Endodermal cell (in vitro differentiated cells): ENCODE measurements around the gene CLTCL1. TPM values are rescaled to one million over a fixed set of nuclear protein-coding genes. Genes with fewer than 3 reads are reported as not detected.

ENCODE experiments used
- DNase-seq: peaks from one replicate; pipeline ENCODE4 v3.0.0-alpha.2; 2017
- H3K27ac ChIP-seq: 2 replicates; pipeline ENCODE4 v1.5.1; 2013; ENCODE audit warnings: mild to moderate bottlenecking, low read depth, low read length, moderate library complexity
- H3K27me3 ChIP-seq: 2 replicates; pipeline ENCODE4 v1.6.1; 2013; ENCODE audit warnings: mild to moderate bottlenecking, low read length, moderate library complexity; ENCODE audit not compliant: insufficient read depth, control insufficient read depth, poor library complexity, severe bottlenecking
- H3K36me3 ChIP-seq: 2 replicates; pipeline ENCODE4 v1.7.0; 2013; ENCODE audit warnings: mild to moderate bottlenecking, low read length, moderate library complexity; ENCODE audit not compliant: control insufficient read depth, insufficient read depth
- H3K4me1 ChIP-seq: one replicate; pipeline ENCODE4 v1.7.0; 2013; ENCODE audit warnings: low read length; ENCODE audit not compliant: control insufficient read depth, insufficient read depth
- H3K4me3 ChIP-seq: 2 replicates; pipeline ENCODE4 v1.5.1; 2013; ENCODE audit warnings: mild to moderate bottlenecking, low read length, moderate library complexity
- H3K9ac ChIP-seq: 2 replicates; pipeline ENCODE4 v1.6.1; 2013; ENCODE audit warnings: mild to moderate bottlenecking, low read length, moderate library complexity; ENCODE audit not compliant: poor library complexity, severe bottlenecking; ENCODE audit errors: extremely low read depth
- H3K9me3 ChIP-seq: 2 replicates; pipeline ENCODE4 v1.6.1; 2013; ENCODE audit warnings: mild to moderate bottlenecking, low read length, moderate library complexity; ENCODE audit not compliant: control insufficient read depth
- H3K27ac Mint-ChIP-seq: 2 replicates; pipeline ENCODE4 v1.8.0; 2020; ENCODE audit warnings: mixed read lengths
- H3K27me3 Mint-ChIP-seq: 2 replicates; pipeline ENCODE4 v1.8.0; 2021; ENCODE audit warnings: mild to moderate bottlenecking, mixed read lengths; ENCODE audit not compliant: insufficient read depth
- H3K36me3 Mint-ChIP-seq: 2 replicates; pipeline ENCODE4 v1.8.0; 2020; ENCODE audit warnings: low read depth, mixed read lengths
- H3K4me1 Mint-ChIP-seq: 2 replicates; pipeline ENCODE4 v1.8.0; 2020; ENCODE audit warnings: mixed read lengths
- H3K4me3 Mint-ChIP-seq: 2 replicates; pipeline ENCODE4 v1.8.0; 2020; ENCODE audit warnings: mild to moderate bottlenecking, moderate library complexity, mixed read lengths
- H3K9me3 Mint-ChIP-seq: 2 replicates; pipeline ENCODE4 v1.8.0; 2020; ENCODE audit warnings: mild to moderate bottlenecking, mixed read lengths
- WGBS, 2 experiments: methylation state at CpG; one replicate each; pipeline versions ENCODE4 v1.1.5 to v1.1.7; 2013; ENCODE audit warnings: missing lambda C conversion rate in 2 of 2, mixed read lengths in 1 of 2; ENCODE audit not compliant: insufficient coverage in 1 of 2, insufficient read length in 1 of 2; 5-methylcytosine and 5-hydroxymethylcytosine counted together
- total RNA-seq, 2 donors: library from RNA; stranded (reverse); fragmentation: NEBNext Ultra II Directional in 1 of 2; extraction: Animal tissue kit (Norgen Biotek cat#: 25700) in 1 of 2; gene quantifications; 2 replicates in 1 of 2; 3 replicates in 1 of 2; pipeline ENCODE4 v1.2.1, GENCODE V29; 2021
- TF ChIP-seq, protein P1 (sequence below): fragments of 200-600 bp; sonication (generic); conservative IDR thresholded peaks from 2 replicates; pipeline ENCODE4 v1.5.0; 2021; ENCODE audit warnings: antibody characterized with exemption, mild to moderate bottlenecking

The CLTCL1 gene
- total RNA-seq, 2 donors from 2014 or later, result 11.8 to 14.4 TPM

DNA sequence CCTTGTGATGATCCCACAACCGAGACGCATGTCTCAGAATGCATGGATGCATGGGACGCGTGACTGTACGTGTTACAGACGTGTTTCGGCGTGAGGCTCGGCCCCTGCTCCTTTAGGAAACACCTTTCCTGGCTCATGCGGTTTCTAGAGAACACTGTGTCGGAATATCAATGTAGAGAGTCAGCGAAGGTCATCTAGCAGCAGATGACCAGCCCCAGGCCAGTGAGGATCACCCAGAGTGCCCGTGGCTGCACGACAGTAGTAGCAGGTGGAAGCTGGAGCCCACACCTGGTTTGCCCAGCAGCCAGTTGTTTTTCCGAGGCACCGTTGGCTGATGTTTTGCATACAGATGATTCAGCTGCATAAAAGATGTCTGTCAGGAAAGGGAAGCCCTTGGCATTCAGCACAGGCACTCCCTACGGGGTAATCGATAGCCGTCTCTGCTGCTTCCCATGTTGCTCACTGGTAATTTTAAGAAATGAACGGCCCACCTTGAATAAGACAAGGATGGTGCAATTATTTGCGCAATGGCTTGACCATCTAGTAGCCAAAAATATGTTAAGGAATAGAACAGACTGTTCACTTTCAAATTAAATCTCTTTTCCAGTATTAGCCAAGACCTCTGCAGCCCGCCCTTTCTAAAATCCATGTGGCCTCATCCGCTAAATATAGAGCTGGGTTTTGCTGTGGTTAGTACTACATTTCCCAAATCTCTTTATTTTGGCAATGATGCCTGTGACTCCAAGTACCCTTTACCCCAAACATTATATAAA is 1.1 kb upstream of the CLTCL1 start:
- peaks cover 28% of the 10 kb centered on the region for H3K27me3 ChIP-seq
- DNase-seq, result peak; percentile 52
- peak overlapping the region; percentile 81 for H3K4me3 Mint-ChIP-seq
- H3K4me1 Mint-ChIP-seq, result peaks cover 20% of the 10 kb centered on the region
- H3K27ac Mint-ChIP-seq, result no peak overlapping the region
- H3K4me1 ChIP-seq, result no peaks in the 10 kb centered on the region
- no peak overlapping the region for H3K27ac ChIP-seq
- H3K36me3 Mint-ChIP-seq, result no peaks in the 10 kb centered on the region
- H3K9me3 Mint-ChIP-seq, result no peaks in the 10 kb centered on the region
- peaks cover 27% of the 10 kb centered on the region for H3K27me3 Mint-ChIP-seq
- TF ChIP-seq, protein P1, sequence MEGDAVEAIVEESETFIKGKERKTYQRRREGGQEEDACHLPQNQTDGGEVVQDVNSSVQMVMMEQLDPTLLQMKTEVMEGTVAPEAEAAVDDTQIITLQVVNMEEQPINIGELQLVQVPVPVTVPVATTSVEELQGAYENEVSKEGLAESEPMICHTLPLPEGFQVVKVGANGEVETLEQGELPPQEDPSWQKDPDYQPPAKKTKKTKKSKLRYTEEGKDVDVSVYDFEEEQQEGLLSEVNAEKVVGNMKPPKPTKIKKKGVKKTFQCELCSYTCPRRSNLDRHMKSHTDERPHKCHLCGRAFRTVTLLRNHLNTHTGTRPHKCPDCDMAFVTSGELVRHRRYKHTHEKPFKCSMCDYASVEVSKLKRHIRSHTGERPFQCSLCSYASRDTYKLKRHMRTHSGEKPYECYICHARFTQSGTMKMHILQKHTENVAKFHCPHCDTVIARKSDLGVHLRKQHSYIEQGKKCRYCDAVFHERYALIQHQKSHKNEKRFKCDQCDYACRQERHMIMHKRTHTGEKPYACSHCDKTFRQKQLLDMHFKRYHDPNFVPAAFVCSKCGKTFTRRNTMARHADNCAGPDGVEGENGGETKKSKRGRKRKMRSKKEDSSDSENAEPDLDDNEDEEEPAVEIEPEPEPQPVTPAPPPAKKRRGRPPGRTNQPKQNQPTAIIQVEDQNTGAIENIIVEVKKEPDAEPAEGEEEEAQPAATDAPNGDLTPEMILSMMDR, result no peak
- WGBS, 2 experiments, result 90 to 93% methylated on average over 18 to 23 of the region's 23 CpGs
- peak overlapping the region; percentile 26 for H3K9ac ChIP-seq
- no peaks in the 10 kb centered on the region for H3K9me3 ChIP-seq
- H3K4me3 ChIP-seq, result peak overlapping the region; percentile 89
- H3K36me3 ChIP-seq, result no peaks in the 10 kb centered on the region

DNA sequence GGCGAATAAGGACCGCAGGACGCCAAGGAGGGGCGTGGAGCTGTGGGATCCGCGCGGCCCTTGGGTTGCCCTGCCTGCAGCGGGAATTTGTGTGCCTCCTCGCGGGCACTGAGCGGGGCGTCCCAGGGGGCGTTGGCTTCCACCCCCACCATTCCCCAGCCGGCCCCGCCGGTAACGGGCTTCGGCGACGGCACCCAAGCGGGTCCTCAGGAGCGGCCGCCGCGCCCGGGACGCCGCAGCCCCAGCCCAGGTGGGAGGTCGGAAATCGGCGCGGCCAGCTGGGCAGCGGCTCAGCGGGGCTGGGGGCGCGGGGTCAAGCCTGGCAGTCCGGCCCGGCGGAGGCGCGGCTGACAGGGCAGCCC is 320 bp downstream of the CLTCL1 start:
- H3K27me3 ChIP-seq, result peaks cover 28% of the 10 kb centered on the region
- H3K36me3 ChIP-seq, result no peaks in the 10 kb centered on the region
- H3K9me3 Mint-ChIP-seq, result no peaks in the 10 kb centered on the region
- no peak overlapping the region for H3K27ac Mint-ChIP-seq
- peak; percentile 74 for DNase-seq
- peak overlapping the region; percentile 43 for H3K9ac ChIP-seq
- H3K4me3 Mint-ChIP-seq, result peak overlapping the region; percentile 81
- peaks cover 29% of the 10 kb centered on the region for H3K27me3 Mint-ChIP-seq
- H3K4me3 ChIP-seq, result peak overlapping the region; percentile 92
- no peaks in the 10 kb centered on the region for H3K36me3 Mint-ChIP-seq
- no peaks in the 10 kb centered on the region for H3K4me1 ChIP-seq
- no peak overlapping the region for H3K27ac ChIP-seq
- no peaks in the 10 kb centered on the region for H3K9me3 ChIP-seq
- 0 to 1% methylated on average over 20 to 41 of the region's 41 CpGs for WGBS, 2 experiments
- TF ChIP-seq, protein P1, result peak; percentile 19
- peaks cover 21% of the 10 kb centered on the region for H3K4me1 Mint-ChIP-seq

DNA sequence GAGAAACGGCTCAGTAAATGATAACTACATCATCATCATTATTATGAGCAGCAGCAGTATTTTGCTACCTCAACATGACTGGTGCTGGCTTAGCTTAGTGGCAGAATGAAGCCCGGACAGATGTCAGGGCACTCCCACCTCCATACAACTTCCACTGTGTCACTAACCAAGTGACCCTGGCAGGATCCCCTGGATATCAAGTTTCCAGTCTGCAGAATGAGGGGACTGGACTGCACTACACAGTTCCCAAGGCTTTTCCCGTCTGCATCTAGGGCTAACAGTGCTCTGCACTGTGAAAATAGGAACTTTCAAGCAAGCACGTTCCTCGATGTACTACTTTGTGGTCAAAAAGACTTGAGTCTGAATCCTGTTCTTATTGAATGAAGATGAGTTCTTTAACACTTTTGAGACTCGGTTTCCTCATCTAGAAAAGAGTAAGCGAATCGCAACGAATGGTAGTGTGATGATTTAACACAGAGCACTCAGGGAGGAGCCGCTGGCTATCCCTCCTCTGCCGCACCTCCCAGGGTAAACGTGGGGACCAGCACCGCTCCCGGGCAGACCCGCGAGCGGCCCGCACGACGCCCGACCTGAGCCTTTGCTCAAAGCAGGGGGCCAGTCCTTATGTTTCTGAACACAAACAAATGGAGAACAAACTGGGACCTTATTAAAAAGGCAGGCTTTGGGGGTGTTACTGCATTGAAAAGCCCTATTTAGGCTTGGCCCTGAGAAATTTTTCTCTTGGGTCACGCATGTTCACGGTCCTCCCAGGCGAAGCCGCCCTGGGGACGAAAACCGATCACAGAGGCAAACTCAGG is 910 bp downstream of the CLTCL1 start:
- no peaks in the 10 kb centered on the region for H3K36me3 Mint-ChIP-seq
- peak overlapping the region; percentile 92 for H3K4me3 ChIP-seq
- TF ChIP-seq, protein P1, result no peak
- H3K9me3 ChIP-seq, result no peaks in the 10 kb centered on the region
- no peaks in the 10 kb centered on the region for H3K9me3 Mint-ChIP-seq
- peak; percentile 54 for DNase-seq
- no peak overlapping the region for H3K27ac Mint-ChIP-seq
- H3K27ac ChIP-seq, result no peak overlapping the region
- no peaks in the 10 kb centered on the region for H3K36me3 ChIP-seq
- peak overlapping the region; percentile 43 for H3K9ac ChIP-seq
- no peaks in the 10 kb centered on the region for H3K4me1 ChIP-seq
- H3K4me1 Mint-ChIP-seq, result peaks cover 22% of the 10 kb centered on the region
- WGBS, 2 experiments, result 21 to 28% methylated on average over 20 to 27 of the region's 27 CpGs
- peaks cover 29% of the 10 kb centered on the region for H3K27me3 Mint-ChIP-seq
- peak overlapping the region; percentile 81 for H3K4me3 Mint-ChIP-seq
- H3K27me3 ChIP-seq, result peaks cover 28% of the 10 kb centered on the region
